Osteoblast (primary cell): Measurements from ENCODE around the gene STK32B. TPM values are rescaled to one million over a fixed set of nuclear protein-coding genes. Genes with fewer than 3 reads are reported as not detected.

Source experiments
- DNase-seq: peaks from one replicate; pipeline ENCODE4 v3.0.0; 2011; ENCODE audit warnings: low spot score, mixed read lengths; ENCODE audit not compliant: insufficient read length; ENCODE audit errors: missing footprints
- H2AFZ ChIP-seq: 2 replicates; pipeline ENCODE4 v1.6.0; 2011; ENCODE audit warnings: mild to moderate bottlenecking, low read length
- H3K27ac ChIP-seq: 2 replicates; pipeline ENCODE4 v1.5.1; 2011; ENCODE audit warnings: mild to moderate bottlenecking, low read depth, low read length, moderate library complexity
- H3K27me3 ChIP-seq: 2 replicates; pipeline ENCODE4 v1.6.0; 2012; ENCODE audit warnings: mild to moderate bottlenecking, control low read depth, inconsistent platforms, low read length, moderate library complexity; ENCODE audit not compliant: insufficient read depth
- H3K36me3 ChIP-seq: 2 replicates; pipeline ENCODE4 v1.5.1; 2011; ENCODE audit warnings: mild to moderate bottlenecking, low read length, control low read depth, moderate library complexity; ENCODE audit not compliant: insufficient read depth
- H3K4me1 ChIP-seq: 2 replicates; pipeline ENCODE4 v1.5.1; 2011; ENCODE audit warnings: mild to moderate bottlenecking, low read length, control low read depth, moderate library complexity; ENCODE audit not compliant: insufficient read depth
- H3K4me2 ChIP-seq: 2 replicates; pipeline ENCODE4 v1.6.0; 2011; ENCODE audit warnings: mild to moderate bottlenecking, low read length; ENCODE audit not compliant: insufficient read depth
- H3K4me3 ChIP-seq: fragments of 200-600 bp; sonication (generic); 3 replicates; pipeline ENCODE4 v1.5.1; 2012; ENCODE audit warnings: mild to moderate bottlenecking, low read length, inconsistent platforms; ENCODE audit not compliant: insufficient read depth
- H3K79me2 ChIP-seq: 2 replicates; pipeline ENCODE4 v1.6.0; 2012; ENCODE audit warnings: mild to moderate bottlenecking, low read length, control low read depth, inconsistent platforms; ENCODE audit not compliant: insufficient read depth
- H3K9me3 ChIP-seq: 2 replicates; pipeline ENCODE4 v1.5.1; 2011; ENCODE audit warnings: low read depth, low read length, control low read depth
- H4K20me1 ChIP-seq: 2 replicates; pipeline ENCODE4 v1.6.0; 2012; ENCODE audit warnings: mild to moderate bottlenecking, low read length, control low read depth; ENCODE audit not compliant: insufficient read depth
- total RNA-seq: library from RNA; depleted of rRNA; stranded (reverse); fragments of >200 nt; gene quantifications from 2 replicates; pipeline ENCODE4 v1.2.3, GENCODE V29; 2012
- TF ChIP-seq, protein P1 (sequence below): IDR thresholded peaks from 2 replicates; pipeline ENCODE4 v1.5.1; 2011; ENCODE audit warnings: mild to moderate bottlenecking, low read depth, low read length, moderate library complexity; ENCODE audit errors: extremely low read depth

Gene STK32B
- total RNA-seq, 1 donor = 1.1 TPM

DNA sequence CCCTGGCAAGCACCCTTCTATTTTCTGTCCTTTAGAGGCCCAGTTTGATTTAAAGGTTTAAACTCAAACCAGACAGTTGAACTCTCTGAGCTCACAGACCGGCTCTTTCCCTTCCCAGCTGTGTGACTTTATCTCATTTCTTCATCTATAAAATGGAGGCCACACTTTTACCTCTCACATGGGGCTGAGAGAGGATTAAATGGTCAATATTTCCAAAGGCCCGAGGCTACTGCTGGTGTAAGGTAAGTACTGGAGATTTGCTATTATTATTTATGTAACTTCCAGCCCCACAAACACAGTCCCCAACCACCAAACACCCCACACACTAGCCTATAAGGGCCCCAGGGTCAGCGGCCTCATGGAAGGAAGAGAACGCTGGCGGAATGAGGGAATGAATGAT is 18.5 kb upstream of the STK32B start:
- H3K27me3 ChIP-seq = peaks cover 6% of the 10 kb centered on the region
- no peak for DNase-seq
- H3K27ac ChIP-seq = no peak overlapping the region
- H3K79me2 ChIP-seq = no peaks in the 10 kb centered on the region
- H3K4me1 ChIP-seq = peaks cover 17% of the 10 kb centered on the region
- no peaks in the 10 kb centered on the region for H3K36me3 ChIP-seq
- no peaks in the 10 kb centered on the region for H4K20me1 ChIP-seq
- H3K4me2 ChIP-seq = peak overlapping the region; percentile 57
- TF ChIP-seq, protein P1, sequence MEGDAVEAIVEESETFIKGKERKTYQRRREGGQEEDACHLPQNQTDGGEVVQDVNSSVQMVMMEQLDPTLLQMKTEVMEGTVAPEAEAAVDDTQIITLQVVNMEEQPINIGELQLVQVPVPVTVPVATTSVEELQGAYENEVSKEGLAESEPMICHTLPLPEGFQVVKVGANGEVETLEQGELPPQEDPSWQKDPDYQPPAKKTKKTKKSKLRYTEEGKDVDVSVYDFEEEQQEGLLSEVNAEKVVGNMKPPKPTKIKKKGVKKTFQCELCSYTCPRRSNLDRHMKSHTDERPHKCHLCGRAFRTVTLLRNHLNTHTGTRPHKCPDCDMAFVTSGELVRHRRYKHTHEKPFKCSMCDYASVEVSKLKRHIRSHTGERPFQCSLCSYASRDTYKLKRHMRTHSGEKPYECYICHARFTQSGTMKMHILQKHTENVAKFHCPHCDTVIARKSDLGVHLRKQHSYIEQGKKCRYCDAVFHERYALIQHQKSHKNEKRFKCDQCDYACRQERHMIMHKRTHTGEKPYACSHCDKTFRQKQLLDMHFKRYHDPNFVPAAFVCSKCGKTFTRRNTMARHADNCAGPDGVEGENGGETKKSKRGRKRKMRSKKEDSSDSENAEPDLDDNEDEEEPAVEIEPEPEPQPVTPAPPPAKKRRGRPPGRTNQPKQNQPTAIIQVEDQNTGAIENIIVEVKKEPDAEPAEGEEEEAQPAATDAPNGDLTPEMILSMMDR = no peak
- no peak overlapping the region for H3K4me3 ChIP-seq
- H3K9me3 ChIP-seq = no peaks in the 10 kb centered on the region
- H2AFZ ChIP-seq = peak overlapping the region; percentile 74

DNA sequence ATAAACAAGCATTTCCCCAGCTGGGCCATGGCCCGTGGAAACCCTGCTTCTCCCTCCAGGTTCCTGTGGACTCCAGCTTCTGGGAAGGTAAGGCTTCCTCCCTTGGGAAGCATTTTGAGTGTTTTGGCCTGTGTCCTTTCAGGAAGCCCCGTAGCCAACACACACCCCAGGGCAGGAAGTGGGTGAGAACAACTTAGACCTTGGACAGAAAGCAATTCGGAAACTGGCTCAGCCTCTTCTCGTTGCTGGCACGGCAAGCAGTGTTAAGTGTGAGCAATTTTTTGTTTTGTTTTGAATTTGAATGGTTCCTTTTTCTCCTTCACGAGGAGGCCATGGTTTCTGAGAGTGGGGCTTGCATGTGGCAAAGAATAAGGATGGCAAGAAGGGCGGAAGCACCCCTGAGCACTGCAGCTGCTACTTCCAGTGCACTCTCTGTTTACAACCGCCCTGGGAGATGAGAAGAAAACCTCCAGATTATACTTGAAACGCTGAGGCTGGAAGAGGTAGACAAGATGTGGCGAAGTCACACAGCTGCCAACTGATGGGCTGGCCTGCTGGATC is 17.9 kb upstream of the STK32B start:
- Histone ChIP-seq H4K20me1 (no peaks in the 10 kb centered on the region), H3K36me3 (no peaks in the 10 kb centered on the region), H3K4me2 (peak overlapping the region; percentile 57), H3K27ac (no peak overlapping the region), H3K4me1 (peaks cover 22% of the 10 kb centered on the region), H3K27me3 (peaks cover 3% of the 10 kb centered on the region), H3K4me3 (no peak overlapping the region), H3K9me3 (no peaks in the 10 kb centered on the region), H2AFZ (peak overlapping the region; percentile 74), H3K79me2 (no peaks in the 10 kb centered on the region)
- TF ChIP-seq, protein P1 = no peak
- no peak for DNase-seq

DNA sequence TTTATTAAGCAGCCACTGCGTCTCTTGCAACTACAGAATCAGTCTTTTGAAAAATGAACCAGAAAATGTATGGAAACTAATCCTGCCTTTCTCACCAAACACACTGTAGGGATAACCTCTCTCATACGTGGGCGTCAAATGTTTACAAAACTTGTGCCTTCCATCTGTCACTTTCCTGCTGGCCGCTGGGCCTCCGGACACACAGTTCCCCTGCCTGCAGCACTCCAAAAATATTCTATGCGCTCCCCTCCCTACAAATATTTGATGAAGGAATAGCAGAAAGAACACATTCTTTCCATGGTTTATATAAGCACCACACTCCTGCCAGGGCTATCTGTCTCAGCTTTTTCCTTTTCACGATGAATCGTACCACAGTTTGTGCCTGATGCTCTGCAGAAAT is 17.1 kb upstream of the STK32B start:
- no peak overlapping the region for H3K4me3 ChIP-seq
- no peak overlapping the region for H3K4me2 ChIP-seq
- H4K20me1 ChIP-seq = no peaks in the 10 kb centered on the region
- H3K9me3 ChIP-seq = no peaks in the 10 kb centered on the region
- H3K27ac ChIP-seq = no peak overlapping the region
- peaks cover 25% of the 10 kb centered on the region for H3K4me1 ChIP-seq
- TF ChIP-seq, protein P1 = no peak
- H3K79me2 ChIP-seq = no peaks in the 10 kb centered on the region
- no peaks in the 10 kb centered on the region for H3K27me3 ChIP-seq
- no peaks in the 10 kb centered on the region for H3K36me3 ChIP-seq
- no peak for DNase-seq
- no peak overlapping the region for H2AFZ ChIP-seq

DNA sequence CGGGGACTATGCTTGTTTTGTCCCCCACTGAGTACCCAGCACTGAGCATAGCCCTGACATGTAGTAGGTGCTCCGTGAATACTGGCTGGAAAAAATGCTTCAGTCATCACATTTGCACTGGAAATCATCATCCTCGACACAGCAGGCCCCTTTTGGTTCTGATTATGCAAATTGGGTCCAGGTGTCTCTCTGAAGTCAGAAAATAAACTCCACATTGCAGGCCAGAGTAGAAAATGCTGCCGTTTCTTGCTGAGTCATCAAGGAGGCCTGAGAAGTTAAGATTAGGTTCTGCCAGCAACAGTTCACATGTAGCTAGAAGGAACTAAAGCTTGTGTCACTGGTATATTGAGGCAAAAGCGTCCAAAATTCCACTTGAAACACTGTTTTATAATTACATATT is 15.0 kb upstream of the STK32B start:
- H3K36me3 ChIP-seq = no peaks in the 10 kb centered on the region
- no peaks in the 10 kb centered on the region for H3K9me3 ChIP-seq
- no peak overlapping the region for H3K27ac ChIP-seq
- H4K20me1 ChIP-seq = no peaks in the 10 kb centered on the region
- H2AFZ ChIP-seq = no peak overlapping the region
- no peak overlapping the region for H3K4me2 ChIP-seq
- H3K4me1 ChIP-seq = peaks cover 25% of the 10 kb centered on the region
- no peak overlapping the region for H3K4me3 ChIP-seq
- no peaks in the 10 kb centered on the region for H3K79me2 ChIP-seq
- TF ChIP-seq, protein P1 = no peak
- H3K27me3 ChIP-seq = no peaks in the 10 kb centered on the region
- no peak for DNase-seq
